Activated CD8-positive, alpha-beta memory T cell treated with anti-CD3 and anti-CD28 coated beads for 36 hours (primary cell): ENCODE data around the gene R3HDM4. TPM values are rescaled to one million over a fixed set of nuclear protein-coding genes. Genes with fewer than 3 reads are reported as not detected.

ENCODE experiments used
- CTCF ChIA-PET: fragments of 350-600 bp; sonication (Branson Sonifier 250); formaldehyde crosslinking; loops from one replicate; lab custom pipeline; 2021; ENCODE audit warnings: antibody characterized with exemption; lab: Charles Lee
- POLR2A ChIA-PET: fragments of 350-600 bp; sonication (Branson Sonifier 250); formaldehyde crosslinking; loops from one replicate; lab custom pipeline; 2021; ENCODE audit warnings: antibody characterized with exemption; lab: Charles Lee
- total RNA-seq, 2 experiments: library from RNA; stranded (reverse); gene quantifications; one replicate each; pipeline ENCODE4 v1.2.3, GENCODE V29; 2021

Gene R3HDM4
- total RNA-seq, 2 experiments from 2014 or later, result 55.8 to 56.9 TPM

- POLR2A ChIA-PET, result interaction anchor here (0.6 kb wide), 1 partner anchor 9 kb away, joined by 5 read pairs; no protein-coding TSS in a partner anchor
- CTCF ChIA-PET, result interaction anchor here (1.1 kb wide), 1 partner anchor 9 kb away, joined by 4 read pairs; no protein-coding TSS in a partner anchor
These were observed 39.9 kb downstream of the R3HDM4 start for GRCh38 chr19:873084-873483.

- POLR2A ChIA-PET, result no interaction called here
- CTCF ChIA-PET, result interaction anchor here (0.5 to 1.1 kb wide), 2 partner anchors 9 to 184 kb away, joined by 4 read pairs; no protein-coding TSS in a partner anchor
These were observed 40.6 kb downstream of the R3HDM4 start for GRCh38 chr19:872266-872951.

- POLR2A ChIA-PET, result no interaction called here
- CTCF ChIA-PET, result interaction anchor here (0.5 to 1.1 kb wide), 3 partner anchors 8 to 183 kb away, joined by 3 to 4 read pairs (median 4); no protein-coding TSS in a partner anchor
These were observed 41.4 kb downstream of the R3HDM4 start for GRCh38 chr19:871446-872265.

GRCh38 chr19:870963-871401, 42.0 kb downstream of the R3HDM4 start:
- CTCF ChIA-PET, result interaction anchor here (0.7 to 1.0 kb wide), 2 partner anchors 50 to 458 kb away, joined by 3 to 4 read pairs; no protein-coding TSS in a partner anchor
- POLR2A ChIA-PET, result no interaction called here

- ChIA-PET CTCF (interaction anchor here (0.7 kb wide), 1 partner anchor 459 kb away, joined by 4 read pairs; no protein-coding TSS in a partner anchor), POLR2A (no interaction called here)
These were observed 42.7 kb downstream of the R3HDM4 start for GRCh38 chr19:870314-870713.

- ChIA-PET POLR2A (no interaction called here), CTCF (no interaction called here)
These were observed 43.5 kb downstream of the R3HDM4 start for GRCh38 chr19:869245-870177.

GRCh38 chr19:868458-869244, 44.4 kb downstream of the R3HDM4 start:
- ChIA-PET POLR2A (no interaction called here), CTCF (no interaction called here)

- POLR2A ChIA-PET, result no interaction called here
- CTCF ChIA-PET, result no interaction called here
These were observed 45.1 kb downstream of the R3HDM4 start for GRCh38 chr19:867855-868457.

- POLR2A ChIA-PET, result no interaction called here
These were observed 45.7 kb downstream of the R3HDM4 start for GRCh38 chr19:867301-867793.

GRCh38 chr19:866769-867300, 46.2 kb downstream of the R3HDM4 start:
- ChIA-PET CTCF (no interaction called here), POLR2A (no interaction called here)

More at GRCh38 chr19:867301-867793, 45.7 kb downstream of the R3HDM4 start:
- CTCF ChIA-PET, result no interaction called here

GRCh38 chr19:863315-863620, 49.8 kb downstream of the R3HDM4 start:
- POLR2A ChIA-PET, result interaction anchor here (0.6 to 1.0 kb wide), 5 partner anchors 44 to 238 kb away, joined by 3 to 11 read pairs (median 3); no protein-coding TSS in a partner anchor
- CTCF ChIA-PET, result interaction anchor here (0.6 to 2.5 kb wide), 22 partner anchors 9 to 325 kb away, joined by 3 to 25 read pairs (median 4); partner anchors contain the start of genes CNN2, MED16, RNU6-9 and WDR18

GRCh38 chr19:862581-863314, 50.3 kb downstream of the R3HDM4 start:
- CTCF ChIA-PET, result interaction anchor here (0.7 to 2.5 kb wide), 13 partner anchors 8 to 326 kb away, joined by 3 to 25 read pairs (median 3); partner anchors contain the start of gene WDR18
- POLR2A ChIA-PET, result interaction anchor here (0.6 to 1.0 kb wide), 5 partner anchors 45 to 213 kb away, joined by 3 to 11 read pairs (median 3); partner anchors contain the start of gene WDR18

GRCh38 chr19:861756-862580, 51.1 kb downstream of the R3HDM4 start:
- POLR2A ChIA-PET, result interaction anchor here (0.6 kb wide), 1 partner anchor 213 kb away, joined by 10 read pairs; no protein-coding TSS in a partner anchor
- CTCF ChIA-PET, result interaction anchor here (0.7 to 2.5 kb wide), 3 partner anchors 47 to 251 kb away, joined by 3 to 25 read pairs (median 18); partner anchors contain the start of gene WDR18

GRCh38 chr19:861141-861755, 51.8 kb downstream of the R3HDM4 start:
- ChIA-PET CTCF (no interaction called here), POLR2A (no interaction called here)
